Peyer's patch (tissue), 4 donors: ENCODE results near the gene PTEN. TPM values are rescaled to one million over a fixed set of nuclear protein-coding genes. Genes with fewer than 3 reads are reported as not detected.
A peak's percentile ranks its signal among the peaks of the same experiment; 100 is the strongest.

Source experiments
- DNase-seq, 3 donors: peaks; one replicate each; pipeline ENCODE4 v3.0.0-alpha.2; 2017 to 2019
- H3K27ac ChIP-seq, 4 donors: fragments of 200-600 bp; sonication (generic); one replicate each; pipeline ENCODE4 v1.5.1; 2016 to 2019
- H3K27me3 ChIP-seq, 2 donors: fragments of 200-600 bp; sonication (generic); one replicate each; pipeline ENCODE4 v1.5.1; 2019
- H3K36me3 ChIP-seq, 3 donors: fragments of 200-600 bp; sonication (generic); one replicate each; pipeline ENCODE4 v1.5.1; 2016 to 2019
- H3K4me1 ChIP-seq, 4 donors: fragments of 200-600 bp; sonication (generic); one replicate each; pipeline ENCODE4 v1.5.1; 2016 to 2019
- H3K4me3 ChIP-seq, 4 donors: fragments of 200-600 bp; sonication (generic); 1 replicate in 3 of 4; 2 replicates in 1 of 4; pipeline ENCODE4 v1.5.1; 2016 to 2019; ENCODE audit warnings: mild to moderate bottlenecking in 1 of 4
- H3K9me3 ChIP-seq, 4 donors: fragments of 200-600 bp; sonication (generic); one replicate each; pipeline ENCODE4 v1.5.1; 2016 to 2019; ENCODE audit warnings: mild to moderate bottlenecking in 1 of 4
- POLR2A ChIP-seq, 2 donors: fragments of 450-650 bp; IDR thresholded peaks; one replicate each; pipeline ENCODE4 v1.5.1; 2017; ENCODE audit warnings: antibody characterized with exemption in 2 of 2, mild to moderate bottlenecking in 2 of 2, moderate library complexity in 2 of 2
- total RNA-seq, 4 donors: library from RNA; depleted of rRNA; stranded (reverse); fragments of >200 nt; gene quantifications; one replicate each; pipeline ENCODE4 v1.1.0, GENCODE V29; 2016
- TF ChIP-seq, protein P1 (sequence below), 6 experiments: fragments of 450-650 bp in 4 of 6; fragments of 200-600 bp in 2 of 6; sonication (generic) in 1 of 6; IDR thresholded peaks; one replicate each; pipeline ENCODE4 v1.5.1; 2017 to 2019; ENCODE audit warnings: antibody characterized with exemption in 6 of 6, mild to moderate bottlenecking in 3 of 6, moderate library complexity in 1 of 6

PTEN gene
- total RNA-seq, 4 donors from 2014 or later: 107 to 146 (median 125) TPM

DNA sequence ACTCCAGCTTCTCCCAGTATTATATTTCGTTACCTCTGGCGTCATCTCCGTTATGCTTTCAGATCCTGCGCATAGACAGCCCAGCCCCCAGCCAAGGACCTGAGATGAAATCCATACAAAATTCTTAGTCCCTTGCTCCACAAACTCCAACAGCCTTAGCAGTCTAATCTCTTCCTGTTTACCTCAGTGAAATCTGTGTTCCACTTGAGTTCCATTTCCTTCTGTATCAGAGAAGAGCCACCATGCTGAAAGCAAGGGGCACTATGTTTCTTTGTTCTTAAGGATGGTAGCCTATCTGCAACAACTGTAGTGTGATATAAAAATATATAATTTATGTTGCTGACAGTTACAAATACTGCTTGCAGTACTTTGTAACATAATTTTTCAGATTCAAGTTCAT, 59.8 kb downstream of the PTEN start:
- Histone ChIP-seq H3K36me3 (peaks cover 0 to 7% (median 0%) of the 10 kb centered on the region in 3 donors), H3K9me3 (no peaks in the 10 kb centered on the region), H3K4me1 (peaks cover 0 to 16% (median 3%) of the 10 kb centered on the region in 4 donors), H3K4me3 (no peak overlapping the region), H3K27me3 (no peaks in the 10 kb centered on the region), H3K27ac (peak overlapping the region in 1 of 4 donors; percentile 8)
- no peak for DNase-seq
- TF ChIP-seq POLR2A (IDR thresholded peaks at IDR 0.05): no peak

DNA sequence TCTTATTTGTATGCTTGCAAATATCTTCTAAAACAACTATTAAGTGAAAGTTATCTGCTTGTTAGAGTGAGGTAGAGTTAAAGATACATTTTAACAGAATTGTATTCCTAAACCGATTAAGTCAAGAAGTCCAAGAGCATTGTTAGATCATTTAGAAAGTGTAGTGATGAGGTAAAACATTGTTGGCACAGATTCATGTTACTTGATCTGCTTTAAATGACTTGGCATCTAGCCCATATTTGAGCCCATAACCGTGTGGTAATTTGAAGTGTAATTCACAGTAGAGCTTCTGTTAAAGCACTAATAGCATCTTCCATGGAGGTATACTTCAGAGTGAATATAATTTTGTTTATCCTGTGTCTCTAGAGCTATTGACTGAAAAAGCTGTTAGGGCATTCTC, 62.1 kb downstream of the PTEN start:
- no peak for DNase-seq
- Histone ChIP-seq H3K4me3 (no peak overlapping the region), H3K27me3 (no peaks in the 10 kb centered on the region), H3K9me3 (no peaks in the 10 kb centered on the region), H3K4me1 (peaks cover 0 to 16% (median 3%) of the 10 kb centered on the region in 4 donors), H3K27ac (no peak overlapping the region), H3K36me3 (peaks cover 0 to 7% (median 0%) of the 10 kb centered on the region in 3 donors)
- no peak for TF ChIP-seq POLR2A (IDR thresholded peaks at IDR 0.05)
- TF ChIP-seq, protein P1, sequence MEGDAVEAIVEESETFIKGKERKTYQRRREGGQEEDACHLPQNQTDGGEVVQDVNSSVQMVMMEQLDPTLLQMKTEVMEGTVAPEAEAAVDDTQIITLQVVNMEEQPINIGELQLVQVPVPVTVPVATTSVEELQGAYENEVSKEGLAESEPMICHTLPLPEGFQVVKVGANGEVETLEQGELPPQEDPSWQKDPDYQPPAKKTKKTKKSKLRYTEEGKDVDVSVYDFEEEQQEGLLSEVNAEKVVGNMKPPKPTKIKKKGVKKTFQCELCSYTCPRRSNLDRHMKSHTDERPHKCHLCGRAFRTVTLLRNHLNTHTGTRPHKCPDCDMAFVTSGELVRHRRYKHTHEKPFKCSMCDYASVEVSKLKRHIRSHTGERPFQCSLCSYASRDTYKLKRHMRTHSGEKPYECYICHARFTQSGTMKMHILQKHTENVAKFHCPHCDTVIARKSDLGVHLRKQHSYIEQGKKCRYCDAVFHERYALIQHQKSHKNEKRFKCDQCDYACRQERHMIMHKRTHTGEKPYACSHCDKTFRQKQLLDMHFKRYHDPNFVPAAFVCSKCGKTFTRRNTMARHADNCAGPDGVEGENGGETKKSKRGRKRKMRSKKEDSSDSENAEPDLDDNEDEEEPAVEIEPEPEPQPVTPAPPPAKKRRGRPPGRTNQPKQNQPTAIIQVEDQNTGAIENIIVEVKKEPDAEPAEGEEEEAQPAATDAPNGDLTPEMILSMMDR (IDR thresholded peaks at IDR 0.05): no peak

DNA sequence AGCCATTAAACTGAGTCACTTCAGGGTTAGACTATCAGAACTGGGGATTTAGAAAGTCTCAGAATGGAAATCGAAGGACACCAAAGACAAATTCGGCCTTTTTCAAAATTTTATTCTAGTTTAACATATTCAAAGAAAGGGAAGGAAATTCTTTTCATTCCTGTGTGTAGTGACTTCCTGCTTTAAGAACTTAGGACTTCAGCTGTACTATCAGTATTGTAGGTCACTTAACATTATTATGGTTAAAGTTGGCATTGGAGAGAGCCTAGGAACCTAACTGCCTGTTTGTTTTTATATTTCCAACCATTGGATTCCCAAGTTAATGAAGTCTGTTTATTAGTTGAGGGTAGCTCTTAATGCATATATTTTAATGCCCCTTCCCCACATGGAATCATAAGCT, 63.7 kb downstream of the PTEN start:
- TF ChIP-seq, protein P1 (IDR thresholded peaks at IDR 0.05): no peak
- TF ChIP-seq POLR2A (IDR thresholded peaks at IDR 0.05): no peak
- peaks cover 0 to 16% (median 3%) of the 10 kb centered on the region in 4 donors for H3K4me1 ChIP-seq
- peaks cover 0 to 7% (median 0%) of the 10 kb centered on the region in 3 donors for H3K36me3 ChIP-seq
- H3K27me3 ChIP-seq: no peaks in the 10 kb centered on the region
- H3K4me3 ChIP-seq: no peak overlapping the region
- no peak overlapping the region for H3K27ac ChIP-seq
- H3K9me3 ChIP-seq: no peaks in the 10 kb centered on the region
- no peak for DNase-seq

DNA sequence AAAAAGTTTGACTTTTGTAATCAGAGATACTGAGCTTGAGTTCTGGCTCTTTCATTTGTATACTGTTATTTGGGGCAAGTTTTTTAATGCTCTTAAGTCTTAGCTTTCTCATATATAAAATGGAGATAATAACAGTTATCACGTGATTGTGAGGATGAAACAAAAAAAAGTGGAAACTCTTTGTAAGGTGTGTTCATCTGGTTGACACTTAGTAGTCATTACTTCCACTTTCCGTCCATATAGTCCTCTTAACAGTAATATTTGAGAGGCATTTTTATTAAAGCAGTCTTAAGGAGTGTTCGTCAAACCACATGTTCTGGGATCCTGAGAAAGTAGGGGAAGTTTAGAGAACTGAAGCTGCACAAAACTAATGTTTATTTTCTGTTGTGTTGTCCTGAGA, 65.6 kb downstream of the PTEN start:
- Histone ChIP-seq H3K27me3 (no peaks in the 10 kb centered on the region), H3K4me3 (no peak overlapping the region), H3K4me1 (peaks cover 0 to 6% (median 3%) of the 10 kb centered on the region in 4 donors), H3K36me3 (peaks cover 0 to 17% (median 0%) of the 10 kb centered on the region in 3 donors), H3K27ac (no peak overlapping the region), H3K9me3 (no peaks in the 10 kb centered on the region)
- TF ChIP-seq, protein P1 (IDR thresholded peaks at IDR 0.05): no peak
- TF ChIP-seq POLR2A (IDR thresholded peaks at IDR 0.05): no peak
- no peak for DNase-seq

DNA sequence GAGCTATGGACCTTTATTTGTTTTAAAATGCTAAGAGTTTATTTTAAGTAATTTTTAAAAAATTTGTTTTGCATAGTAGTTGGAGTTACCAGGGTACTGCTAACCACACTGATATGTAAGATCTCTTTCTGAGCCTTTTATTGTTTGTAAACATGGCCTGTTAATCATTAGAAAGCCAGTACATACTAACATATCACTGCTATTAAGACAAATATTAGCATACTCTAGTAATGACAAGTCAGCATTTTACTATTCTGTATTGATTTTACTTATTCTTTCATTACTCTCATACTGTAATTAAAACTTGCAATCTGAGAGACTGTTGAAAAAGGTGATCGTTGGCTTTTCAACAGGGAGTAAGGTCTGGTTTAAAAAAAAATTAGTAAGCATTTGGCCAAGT, 66.7 kb downstream of the PTEN start:
- Histone ChIP-seq H3K4me1 (peaks cover 0 to 5% (median 0%) of the 10 kb centered on the region in 4 donors), H3K27ac (no peak overlapping the region), H3K9me3 (no peaks in the 10 kb centered on the region), H3K36me3 (peaks cover 0 to 24% (median 0%) of the 10 kb centered on the region in 3 donors), H3K27me3 (no peaks in the 10 kb centered on the region), H3K4me3 (no peak overlapping the region)
- no peak for TF ChIP-seq POLR2A (IDR thresholded peaks at IDR 0.05)
- TF ChIP-seq, protein P1 (IDR thresholded peaks at IDR 0.05): no peak
- no peak for DNase-seq

DNA sequence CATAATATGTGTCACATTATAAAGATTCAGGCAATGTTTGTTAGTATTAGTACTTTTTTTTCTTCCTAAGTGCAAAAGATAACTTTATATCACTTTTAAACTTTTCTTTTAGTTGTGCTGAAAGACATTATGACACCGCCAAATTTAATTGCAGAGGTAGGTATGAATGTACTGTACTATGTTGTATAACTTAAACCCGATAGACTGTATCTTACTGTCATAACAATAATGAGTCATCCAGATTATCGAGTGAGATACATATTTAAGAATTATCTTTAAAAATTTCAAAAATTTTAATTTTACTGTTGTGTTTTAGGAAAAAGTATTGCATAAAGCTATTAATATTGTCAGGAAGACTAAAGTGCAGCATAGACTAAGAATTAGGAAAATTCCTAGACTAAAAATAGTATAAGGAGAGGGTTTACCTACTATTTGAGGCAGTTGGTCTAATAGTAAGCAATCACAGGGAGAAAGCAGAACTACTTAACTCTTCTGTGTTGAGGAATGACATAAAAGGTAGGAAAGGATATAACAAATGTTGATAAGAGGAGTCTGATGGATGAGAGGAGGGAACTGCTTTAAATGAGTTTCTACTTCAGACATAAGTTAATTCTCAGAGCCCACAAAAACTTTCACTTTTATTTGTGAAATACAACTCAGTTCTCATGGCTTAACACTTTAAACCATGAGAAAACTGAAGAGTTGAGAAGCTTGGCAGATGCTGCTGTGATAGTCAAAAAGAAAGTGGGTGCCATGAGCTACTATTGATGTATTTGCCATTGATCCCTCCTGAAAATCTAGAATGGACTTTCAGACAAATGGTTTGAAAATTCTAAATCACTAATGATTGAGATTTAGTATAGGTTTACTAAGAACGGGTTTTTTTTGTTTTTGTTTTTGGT, 67.8 kb downstream of the PTEN start:
- DNase-seq: no peak
- Histone ChIP-seq H3K27ac (no peak overlapping the region), H3K4me1 (peaks cover 0 to 5% (median 0%) of the 10 kb centered on the region in 4 donors), H3K36me3 (peaks cover 0 to 30% (median 0%) of the 10 kb centered on the region in 3 donors), H3K9me3 (no peaks in the 10 kb centered on the region), H3K27me3 (no peaks in the 10 kb centered on the region), H3K4me3 (no peak overlapping the region)
- no peak for TF ChIP-seq POLR2A (IDR thresholded peaks at IDR 0.05)
- TF ChIP-seq, protein P1 (IDR thresholded peaks at IDR 0.05): no peak
